A673 (cell line): Measurements from ENCODE around the gene RCBTB2.

ENCODE experiments used
- EZH2 ChIP-seq: fragments of 200-600 bp; sonication (generic); IDR thresholded peaks from 2 replicates; pipeline ENCODE4 v1.6.1; 2017; ENCODE audit warnings: borderline replicate concordance, low read depth, mild to moderate bottlenecking, mixed read lengths, antibody characterized with exemption, low read length; ENCODE audit not compliant: poor library complexity, severe bottlenecking
- TF ChIP-seq, protein P1 (sequence below): fragments of 300-800, 200-600 bp; sonication (generic); conservative IDR thresholded peaks from 2 replicates; pipeline ENCODE4 v1.5.1; 2017; ENCODE audit warnings: low read depth, mild to moderate bottlenecking, antibody characterized with exemption, low read length, moderate library complexity, mixed read lengths

DNA sequence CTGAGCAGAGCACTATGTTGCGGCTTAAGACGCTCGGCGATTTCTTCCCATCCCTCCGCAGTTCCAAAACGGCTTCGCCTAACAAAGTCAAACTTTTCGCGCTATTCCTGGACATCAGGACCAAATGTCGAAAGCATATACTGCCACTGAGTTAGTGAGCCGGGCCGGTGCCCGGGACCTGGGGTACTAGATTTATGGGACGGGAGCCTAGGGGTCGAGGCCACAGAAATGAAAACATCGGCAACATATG is 699 bp downstream of the RCBTB2 start:
- TF ChIP-seq, protein P1, sequence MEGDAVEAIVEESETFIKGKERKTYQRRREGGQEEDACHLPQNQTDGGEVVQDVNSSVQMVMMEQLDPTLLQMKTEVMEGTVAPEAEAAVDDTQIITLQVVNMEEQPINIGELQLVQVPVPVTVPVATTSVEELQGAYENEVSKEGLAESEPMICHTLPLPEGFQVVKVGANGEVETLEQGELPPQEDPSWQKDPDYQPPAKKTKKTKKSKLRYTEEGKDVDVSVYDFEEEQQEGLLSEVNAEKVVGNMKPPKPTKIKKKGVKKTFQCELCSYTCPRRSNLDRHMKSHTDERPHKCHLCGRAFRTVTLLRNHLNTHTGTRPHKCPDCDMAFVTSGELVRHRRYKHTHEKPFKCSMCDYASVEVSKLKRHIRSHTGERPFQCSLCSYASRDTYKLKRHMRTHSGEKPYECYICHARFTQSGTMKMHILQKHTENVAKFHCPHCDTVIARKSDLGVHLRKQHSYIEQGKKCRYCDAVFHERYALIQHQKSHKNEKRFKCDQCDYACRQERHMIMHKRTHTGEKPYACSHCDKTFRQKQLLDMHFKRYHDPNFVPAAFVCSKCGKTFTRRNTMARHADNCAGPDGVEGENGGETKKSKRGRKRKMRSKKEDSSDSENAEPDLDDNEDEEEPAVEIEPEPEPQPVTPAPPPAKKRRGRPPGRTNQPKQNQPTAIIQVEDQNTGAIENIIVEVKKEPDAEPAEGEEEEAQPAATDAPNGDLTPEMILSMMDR: no peak
- TF ChIP-seq EZH2: no peak
